GM11168 (cell line): ENCODE measurements around the gene LRRIQ4.

Source experiments
- in situ Hi-C: fragments of 300-500 bp; cut with MboI; formaldehyde crosslinking; loops from one replicate; pipeline ENCODE4 v1.12.0; 2022; ENCODE audit warnings: low sequenced_read_pairs; ENCODE audit not compliant: unreplicated experiment

The LRRIQ4 gene

DNA sequence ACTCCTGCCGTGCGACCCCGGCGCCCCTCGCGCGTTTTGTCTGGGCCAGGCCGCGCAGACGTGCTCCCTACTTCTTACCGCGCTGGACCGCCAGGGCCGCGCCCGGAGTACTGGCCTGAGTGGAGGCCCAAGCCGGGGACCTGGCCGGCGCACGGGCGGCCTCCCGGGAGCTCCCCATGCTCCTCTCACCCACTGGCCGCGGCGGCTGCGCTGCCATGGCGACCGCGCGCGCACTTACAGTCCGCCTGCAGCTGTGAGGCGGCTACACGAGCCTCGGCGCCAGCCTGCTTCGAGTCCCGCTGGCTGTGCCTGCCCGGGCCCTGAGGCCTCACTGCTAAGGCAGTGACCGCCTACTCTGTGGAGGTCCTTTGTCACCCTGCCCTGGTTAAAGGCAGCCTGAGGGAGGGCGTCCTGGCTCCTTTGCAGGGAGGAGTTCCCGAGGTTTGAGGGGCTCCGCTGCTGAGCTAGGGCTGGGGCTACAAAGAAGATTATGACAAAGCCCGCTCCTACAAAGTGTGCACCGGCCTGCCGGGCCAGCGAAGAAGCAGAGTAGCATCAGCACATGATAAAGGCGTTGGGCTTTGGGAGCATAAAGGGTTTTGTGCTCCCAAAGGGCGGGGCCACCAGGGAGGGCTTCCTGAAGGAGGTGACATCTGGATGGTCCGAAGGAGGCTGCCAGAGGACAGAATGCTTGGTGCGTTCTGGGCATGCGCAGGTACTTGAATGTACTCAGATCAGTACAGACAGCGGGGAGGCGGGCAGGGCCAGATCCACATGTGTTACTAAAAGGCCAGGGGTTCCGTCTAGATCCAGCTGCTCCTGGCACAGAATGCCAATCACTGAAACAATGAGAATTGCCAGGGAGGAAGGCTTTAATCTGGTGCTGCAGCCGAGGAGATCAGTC, at the start of gene LRRIQ4, which contains the start of gene LRRC34:
Gene LRRIQ4, plus strand, starts transcription at position 539 of the 904 bp plus-strand sequence. CDS start 9,052 bp downstream, outside the sequence.
Gene LRRC34, minus strand, starts transcription at position 573 of the 904 bp plus-strand sequence. Its CDS starts 356 bp downstream, at position 217.
- in situ Hi-C loops, result no loop called here

DNA sequence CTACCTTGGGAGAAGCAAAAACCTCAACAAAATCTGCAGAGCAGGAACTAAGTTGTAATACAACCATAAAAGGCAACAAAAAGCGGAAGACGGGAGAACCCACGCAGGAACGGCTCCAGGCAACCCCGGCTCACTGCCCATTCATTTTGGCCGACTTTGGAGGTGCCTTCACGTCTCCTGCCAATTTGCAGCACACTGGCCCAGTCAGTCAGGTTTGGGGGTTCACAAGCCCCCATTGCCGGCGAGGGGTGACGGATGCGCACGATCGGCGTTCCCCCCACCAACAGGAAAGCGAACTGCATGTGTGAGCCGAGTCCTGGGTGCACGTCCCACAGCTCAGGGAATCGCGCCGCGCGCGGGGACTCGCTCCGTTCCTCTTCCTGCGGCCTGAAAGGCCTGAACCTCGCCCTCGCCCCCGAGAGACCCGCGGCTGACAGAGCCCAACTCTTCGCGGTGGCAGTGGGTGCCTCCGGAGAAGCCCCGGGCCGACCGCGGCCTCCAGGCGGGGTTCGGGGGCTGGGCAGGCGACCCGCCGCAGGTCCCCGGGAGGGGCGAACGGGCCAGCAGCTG, 48.3 kb upstream of the LRRIQ4 start:
- in situ Hi-C loops, result no loop called here

DNA sequence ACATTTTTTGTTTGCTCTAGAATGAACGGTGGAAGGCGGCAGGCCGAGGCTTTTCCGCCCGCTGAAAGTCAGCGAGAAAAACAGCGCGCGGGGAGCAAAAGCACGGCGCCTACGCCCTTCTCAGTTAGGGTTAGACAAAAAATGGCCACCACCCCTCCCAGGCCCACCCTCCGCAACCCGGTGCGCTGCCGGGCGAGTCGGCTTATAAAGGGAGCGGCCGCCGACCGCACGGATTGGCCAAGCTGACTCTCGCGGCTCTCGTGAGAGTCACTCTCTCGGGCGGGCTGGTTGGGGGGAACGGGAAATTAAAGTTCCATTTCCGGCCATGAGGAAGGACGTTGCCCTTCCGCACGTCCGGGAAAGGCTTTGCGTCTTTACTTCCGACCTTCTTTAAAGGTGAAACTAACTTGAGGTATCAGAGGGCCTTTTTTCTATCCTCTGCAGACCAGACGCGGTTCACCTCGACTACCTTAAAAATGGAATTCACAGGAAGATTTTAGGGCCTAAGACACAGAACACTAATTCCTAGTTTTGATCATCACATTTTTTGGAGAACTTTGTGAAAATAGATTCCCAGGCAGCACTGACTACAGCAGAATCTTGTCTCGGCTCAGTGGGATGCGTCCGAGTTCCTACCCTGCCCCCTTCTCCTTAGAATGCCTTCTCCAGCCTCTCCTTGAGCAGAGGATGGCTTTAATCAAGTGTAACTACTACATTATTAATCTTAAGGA, 47.6 kb upstream of the LRRIQ4 start, which contains the start of gene TERC:
Gene TERC, minus strand, starts transcription at position 179 of the 731 bp plus-strand sequence.
- in situ Hi-C loops, result no loop called here

DNA sequence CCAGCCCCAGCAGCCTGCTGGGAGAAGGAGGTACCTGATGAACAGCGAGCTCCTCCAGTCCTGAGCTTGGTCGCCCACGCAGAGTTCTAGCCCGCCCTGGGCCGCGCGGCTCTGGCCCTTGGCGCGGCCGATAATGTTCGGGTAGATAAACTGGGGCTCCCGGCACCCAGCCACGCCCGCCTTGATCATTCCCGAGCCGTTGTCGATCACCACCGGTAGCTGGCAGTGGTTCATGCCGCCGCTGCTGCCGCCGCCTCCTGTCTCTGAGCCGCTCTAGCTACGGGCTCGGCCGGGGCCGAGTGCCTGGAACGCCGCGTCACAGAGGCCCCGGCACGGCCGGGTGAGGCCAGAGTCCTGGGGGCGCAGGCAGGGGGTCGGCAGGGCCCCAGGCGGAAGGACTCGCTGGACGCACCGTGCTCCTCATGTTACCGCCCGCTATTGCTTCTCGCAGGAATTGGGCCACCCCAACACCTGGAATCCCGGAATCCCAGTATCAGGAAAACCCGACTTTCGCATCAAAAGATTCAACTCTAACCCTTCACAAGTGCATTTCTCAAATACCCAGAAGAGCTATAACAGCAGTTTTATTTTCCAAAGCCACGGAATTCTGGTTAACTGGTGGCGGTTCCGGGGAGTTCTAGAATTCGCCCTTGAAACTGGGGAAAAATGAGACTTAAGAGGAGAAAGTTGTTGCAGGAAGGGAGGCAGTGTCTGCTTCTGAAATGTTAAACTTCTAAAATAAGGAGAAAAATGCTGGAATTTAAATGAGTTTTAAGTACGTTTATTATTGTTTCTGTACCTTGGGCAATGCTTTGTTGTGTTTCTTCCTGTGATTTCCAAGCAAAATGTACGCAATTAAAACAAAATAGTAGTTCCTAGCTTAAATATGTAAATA, 43.1 kb upstream of the LRRIQ4 start, which contains the start of gene ACTRT3:
Gene ACTRT3, minus strand, starts transcription at position 275 of the 895 bp plus-strand sequence. Its CDS starts 41 bp downstream, at position 234.
- in situ Hi-C loops, result no loop called here

DNA sequence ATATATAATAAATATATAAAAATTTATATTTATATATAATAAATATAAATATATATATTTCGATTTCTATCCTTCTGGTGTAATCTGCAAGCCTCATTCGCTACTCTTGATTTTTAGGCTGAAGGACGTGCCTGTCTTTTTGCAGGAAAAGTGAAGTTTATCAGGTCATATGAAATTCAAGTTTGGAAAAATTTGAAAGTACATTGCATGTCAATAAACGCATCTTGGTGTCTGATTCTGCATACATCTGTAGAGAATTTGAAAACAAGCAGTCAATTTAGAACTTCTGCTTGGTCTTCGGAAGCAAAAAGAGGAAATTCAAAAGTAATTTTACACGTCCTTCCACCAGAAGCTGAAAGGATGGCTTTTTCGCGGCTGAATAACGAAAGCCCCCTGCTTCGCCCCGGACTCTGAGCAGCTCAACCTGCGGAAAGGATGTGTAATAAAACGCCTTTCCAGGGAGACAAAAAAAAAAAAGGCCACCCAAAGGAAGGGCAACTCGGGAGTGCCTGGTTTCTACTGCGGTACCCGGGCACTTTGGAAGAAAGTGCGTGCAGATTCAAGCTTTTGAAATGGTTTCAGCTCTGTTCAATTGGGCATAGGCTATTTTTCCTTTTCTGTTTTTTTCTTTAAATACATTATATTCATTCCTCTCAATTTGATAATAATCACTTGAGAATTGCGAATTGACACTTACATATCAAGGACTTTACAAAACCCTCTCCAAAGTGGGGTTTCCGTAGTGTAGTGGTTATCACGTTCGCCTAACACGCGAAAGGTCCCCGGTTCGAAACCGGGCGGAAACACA, 41.0 kb upstream of the LRRIQ4 start:
- in situ Hi-C loops, result no loop called here

DNA sequence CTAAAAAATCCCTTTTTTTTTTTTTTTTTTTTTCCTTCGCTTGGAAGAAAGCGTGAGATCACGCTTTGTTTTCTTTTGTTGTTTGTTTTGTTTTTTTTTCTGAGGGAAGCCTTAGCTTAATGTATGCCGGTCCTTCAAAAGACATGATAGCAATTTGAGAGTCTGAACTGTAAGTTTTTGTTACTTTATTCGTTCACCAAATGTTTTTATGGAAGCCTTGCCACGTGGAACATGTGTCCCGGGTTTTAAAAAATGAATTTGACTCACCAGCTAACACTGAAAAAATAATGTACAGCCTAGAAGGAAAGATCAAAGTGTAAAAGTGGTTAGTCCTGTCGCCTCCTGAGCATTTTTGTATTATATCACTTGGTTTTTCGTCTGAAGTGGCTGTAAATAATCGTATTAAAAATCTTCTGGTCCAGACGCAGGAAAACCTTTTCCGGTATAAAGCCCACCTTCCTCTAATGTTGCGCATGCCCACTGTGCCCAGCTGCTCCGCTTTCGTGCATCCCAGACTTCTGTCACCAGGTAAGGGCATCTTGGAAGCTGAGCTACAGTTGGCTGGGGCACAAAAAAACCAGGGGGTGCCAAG, 40.3 kb upstream of the LRRIQ4 start:
- in situ Hi-C loops, result no loop called here

DNA sequence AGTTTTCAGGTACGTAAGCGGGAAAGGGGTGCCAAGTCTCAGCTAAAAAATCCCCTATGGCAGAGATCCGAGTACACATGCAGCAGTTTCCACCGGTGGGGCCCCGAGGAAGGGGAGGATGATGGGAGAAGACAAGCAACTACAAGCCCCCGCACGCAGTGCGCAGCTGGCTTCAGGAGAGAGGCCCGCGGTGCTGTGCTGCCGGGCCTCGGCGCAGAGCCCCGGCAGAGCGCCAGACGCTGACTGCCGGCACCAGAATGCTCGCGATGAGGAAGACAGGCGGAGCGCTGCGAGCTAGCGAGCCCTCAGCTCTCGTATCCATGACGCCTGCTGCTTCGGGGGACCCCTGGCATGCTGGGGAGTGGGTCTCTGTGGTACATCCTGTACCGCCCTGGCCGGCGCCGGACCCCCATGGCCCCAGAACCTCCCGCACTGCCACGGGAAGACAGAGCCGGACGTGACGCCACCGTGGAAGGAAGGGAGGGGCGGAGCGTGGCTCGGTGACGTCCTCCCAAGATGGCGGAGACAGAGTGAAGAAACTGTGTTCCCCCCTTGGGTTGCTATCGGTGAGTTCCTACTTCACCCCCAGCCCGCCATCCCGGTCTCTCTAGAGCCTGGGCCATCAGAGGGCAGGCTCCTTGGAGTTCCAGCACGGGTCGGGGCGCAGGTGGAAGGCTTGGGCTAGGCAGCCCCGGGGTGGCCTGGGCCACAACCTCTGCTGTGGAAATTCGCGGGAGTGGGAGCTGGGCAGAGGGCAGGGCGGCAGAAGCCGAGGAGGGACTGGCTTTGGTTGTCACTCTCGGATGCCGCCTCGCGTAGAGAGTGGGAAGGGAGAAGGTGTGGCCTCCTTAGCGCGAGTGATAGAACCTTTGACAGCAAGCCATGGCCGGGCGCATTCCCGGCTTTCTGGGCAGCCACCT, 39.5 kb upstream of the LRRIQ4 start, which contains the start of gene MYNN:
Gene MYNN, plus strand, starts transcription at position 500 of the 920 bp plus-strand sequence. CDS start 900 bp downstream, outside the sequence.
- in situ Hi-C loops, result no loop called here

DNA sequence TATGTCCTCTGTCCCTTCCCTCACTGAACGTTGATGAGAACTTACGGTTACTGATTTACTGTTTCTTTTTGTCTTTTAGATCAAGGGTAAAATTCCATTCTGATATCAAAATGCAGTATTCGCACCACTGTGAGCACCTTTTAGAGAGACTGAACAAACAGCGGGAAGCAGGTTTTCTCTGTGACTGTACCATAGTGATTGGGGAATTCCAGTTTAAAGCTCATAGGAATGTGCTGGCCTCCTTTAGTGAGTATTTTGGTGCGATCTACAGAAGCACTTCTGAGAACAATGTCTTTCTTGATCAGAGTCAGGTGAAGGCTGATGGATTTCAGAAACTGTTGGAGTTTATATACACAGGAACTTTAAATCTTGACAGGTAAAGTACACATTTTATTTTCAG, 38.5 kb upstream of the LRRIQ4 start:
- in situ Hi-C loops, result no loop called here

DNA sequence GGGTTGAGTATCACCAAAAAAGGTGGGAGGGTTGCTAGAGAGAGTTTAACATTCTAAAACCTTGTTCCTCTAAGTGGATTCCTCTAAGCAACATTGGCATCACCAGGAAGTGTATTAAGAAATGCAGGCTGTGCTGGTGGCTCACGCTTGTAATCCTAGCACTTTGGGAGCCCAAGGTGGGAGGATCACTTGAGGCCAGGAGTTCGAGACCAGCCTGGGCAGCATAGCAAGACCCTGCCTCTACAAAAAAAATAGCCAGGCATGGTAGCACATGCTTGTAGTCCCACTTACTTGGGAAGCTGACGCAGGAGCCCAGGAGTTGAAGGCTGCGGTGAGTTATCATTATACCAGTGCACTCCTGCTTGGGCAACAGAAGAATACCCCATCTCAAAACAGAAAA, 34.8 kb upstream of the LRRIQ4 start:
- in situ Hi-C loops, result no loop called here

DNA sequence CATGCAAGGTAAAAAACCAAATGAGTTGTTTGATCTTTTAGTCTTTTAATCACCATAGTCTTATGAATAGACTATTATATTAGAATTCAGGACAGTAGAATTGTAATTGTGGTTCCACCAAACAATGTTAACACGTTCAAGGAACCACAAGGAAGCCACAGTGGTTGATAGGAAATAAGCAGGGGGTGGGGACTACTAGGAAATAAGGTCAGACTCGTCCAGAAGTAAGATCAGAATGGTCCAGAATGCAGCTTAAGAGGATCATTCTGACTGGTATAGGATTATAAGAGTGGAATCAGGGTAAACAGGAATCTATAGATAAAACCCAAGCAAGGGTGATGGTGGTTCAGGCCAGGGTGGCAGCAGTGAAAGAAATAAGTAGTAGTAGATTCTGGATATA, 31.9 kb upstream of the LRRIQ4 start:
- in situ Hi-C loops, result no loop called here

DNA sequence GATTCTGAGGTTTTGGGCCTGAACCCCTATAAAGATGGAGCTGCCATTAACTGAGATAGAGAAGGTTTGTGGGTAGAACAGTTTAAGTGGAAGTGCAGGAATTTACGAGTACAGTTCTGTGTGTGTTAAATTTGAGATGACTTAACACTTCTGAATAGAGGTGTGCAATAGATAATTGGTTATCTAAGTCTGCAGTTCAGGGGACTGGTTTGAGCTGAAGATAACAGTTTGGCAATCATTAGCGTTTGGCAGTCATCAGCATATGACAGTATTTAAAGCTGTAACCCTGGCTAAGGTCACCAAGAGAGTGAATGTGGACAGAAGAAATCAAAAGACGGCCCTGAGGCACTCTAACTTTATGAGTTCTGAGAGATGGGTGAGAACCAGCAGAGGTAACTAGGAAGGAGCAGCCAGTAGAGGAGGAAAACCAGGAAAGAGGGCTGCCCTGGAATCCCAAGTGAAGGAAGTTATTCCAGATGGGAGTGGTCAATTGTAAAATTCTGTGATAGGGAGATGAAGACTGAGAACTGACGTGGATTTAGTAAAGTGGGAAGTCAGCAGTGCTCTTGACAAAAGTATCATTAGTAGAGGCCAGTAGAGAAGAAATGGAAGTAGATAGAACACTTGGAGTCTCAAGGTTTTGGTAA, 31.3 kb upstream of the LRRIQ4 start:
- in situ Hi-C loops, result no loop called here

DNA sequence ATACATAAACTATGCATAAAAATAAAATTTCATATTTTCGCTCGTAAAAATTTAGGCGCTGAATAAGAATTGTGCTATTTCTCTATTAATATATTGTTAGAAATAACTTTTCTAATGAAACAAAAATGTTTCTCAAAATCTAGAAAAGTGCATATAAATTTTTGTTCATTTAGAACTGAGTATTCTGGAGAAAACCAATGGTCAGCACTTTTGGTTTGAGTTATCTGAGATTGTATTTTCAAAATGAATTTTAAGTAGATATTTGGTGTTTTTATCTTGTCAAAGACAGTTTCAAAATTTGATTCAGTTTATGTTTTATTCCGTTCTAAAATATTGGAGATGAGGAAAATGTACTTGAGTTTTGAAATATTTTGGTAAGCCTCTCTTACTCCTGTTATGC, 25.6 kb upstream of the LRRIQ4 start:
- in situ Hi-C loops, result no loop called here

DNA sequence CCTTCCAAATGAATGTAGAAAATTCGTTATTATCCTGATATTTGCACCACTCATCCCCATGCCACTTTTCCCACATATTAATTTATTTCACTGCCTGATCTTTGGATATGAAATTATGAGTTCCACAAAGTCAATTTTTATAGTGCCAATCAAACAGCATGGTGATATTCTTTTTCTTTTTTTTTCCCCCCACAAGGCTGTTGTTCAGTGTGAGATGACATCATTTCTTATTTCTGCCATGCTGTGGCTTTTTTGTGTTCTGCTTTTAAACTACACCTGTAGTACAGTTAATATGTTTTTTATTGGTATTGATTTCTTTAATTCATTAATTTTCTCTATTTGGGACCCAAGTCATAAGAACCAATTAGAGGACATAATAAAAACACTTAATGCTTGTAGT, 24.9 kb upstream of the LRRIQ4 start:
- in situ Hi-C loops, result no loop called here

DNA sequence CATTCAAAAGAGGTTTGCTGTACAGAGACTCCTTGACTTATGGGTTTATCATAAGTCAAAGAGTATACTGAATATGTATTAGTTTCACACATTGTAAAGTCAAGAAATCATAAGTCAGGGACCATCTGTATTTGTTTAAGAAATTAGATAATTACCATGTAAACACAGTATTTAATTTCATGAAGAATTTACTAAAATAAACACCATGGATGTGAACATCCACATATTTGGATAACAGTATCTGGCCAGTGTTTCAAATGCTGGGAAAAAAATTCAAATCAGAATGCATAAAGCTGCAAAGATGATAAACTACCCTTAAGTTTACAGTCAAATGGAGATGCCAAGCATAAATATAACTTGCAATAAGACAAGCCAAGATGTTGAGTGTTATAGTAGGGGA, 22.5 kb upstream of the LRRIQ4 start:
- in situ Hi-C loops, result no loop called here

DNA sequence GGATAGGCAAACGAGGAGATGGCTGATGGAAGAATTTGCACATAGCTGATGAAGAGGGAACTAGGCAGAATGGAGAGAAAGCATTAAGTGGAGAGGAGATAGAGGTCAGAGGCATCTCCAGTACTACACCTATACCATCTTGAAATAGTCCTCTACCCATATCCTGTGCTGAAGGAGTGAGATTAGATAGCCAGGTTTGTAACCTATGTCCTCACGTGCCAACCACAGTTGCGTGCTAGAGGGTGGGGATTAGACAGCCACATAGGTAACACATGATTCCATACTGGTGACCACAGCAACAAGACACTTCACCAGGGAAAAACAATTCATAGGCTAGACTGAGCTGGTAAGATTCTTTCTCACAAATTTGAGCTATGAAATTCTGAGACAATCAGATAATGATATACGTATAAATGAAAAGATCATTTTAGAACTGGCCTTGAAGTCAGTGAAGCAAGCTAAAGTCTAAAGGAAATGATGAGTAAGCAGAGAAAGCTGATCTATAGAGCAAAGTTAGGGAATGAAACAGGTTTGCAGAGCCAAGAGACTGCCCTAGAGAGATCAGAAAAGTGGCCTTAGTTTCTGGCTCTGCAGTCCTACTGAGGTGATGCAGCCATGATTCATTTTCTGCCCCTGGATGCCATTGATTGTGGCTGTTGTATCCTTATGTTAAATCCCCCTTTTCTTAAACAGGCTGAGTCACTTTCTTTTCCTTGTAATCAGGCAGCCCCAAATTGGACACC, 21.8 kb upstream of the LRRIQ4 start:
- in situ Hi-C loops, result no loop called here

DNA sequence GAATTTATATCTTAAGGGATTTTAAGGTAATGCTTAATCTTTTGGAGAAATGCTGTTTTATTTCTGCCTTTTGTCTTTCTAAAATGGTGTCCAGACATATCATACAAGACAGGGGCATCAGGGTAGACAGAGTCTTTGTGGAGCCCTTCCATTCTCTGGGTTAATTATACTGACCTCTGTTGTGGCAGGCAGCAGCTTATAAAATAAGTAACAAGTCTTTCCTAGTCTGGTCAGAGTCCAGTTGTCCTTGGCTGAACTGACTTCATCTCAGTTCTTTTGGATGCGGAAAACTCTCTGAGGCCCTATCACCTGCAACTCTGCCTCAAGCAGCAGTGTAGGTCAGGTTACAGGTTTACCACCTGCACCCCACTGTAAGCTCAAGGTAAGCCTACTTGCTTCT, 20.3 kb upstream of the LRRIQ4 start:
- in situ Hi-C loops, result no loop called here
